Endothelial cell of umbilical vein (primary cell): ENCODE data around the gene CGNL1. TPM values are rescaled to one million over a fixed set of nuclear protein-coding genes. Genes with fewer than 3 reads are reported as not detected.

Experiments
- BruUV-seq: library from RNA; stranded (reverse); fragments of 400-500 nt; replicated peaks from 2 replicates; lab custom pipeline; 2021; lab: Mats Ljungman, UMichigan
- CTCF ChIA-PET: fragments of 300-600, 350-600 bp; sonication (Branson Sonifier 250); formaldehyde crosslinking; loops from one replicate; lab custom pipeline; 2021; ENCODE audit warnings: antibody characterized with exemption, inconsistent platforms; lab: Charles Lee
- POLR2A ChIA-PET: fragments of 300-600, 350-600 bp; sonication (Branson Sonifier 250); formaldehyde crosslinking; loops from one replicate; lab custom pipeline; 2021; ENCODE audit warnings: antibody characterized with exemption, inconsistent platforms; lab: Charles Lee
- DNase-seq: peaks from one replicate; pipeline ENCODE4 v3.0.0-alpha.2; 2011; ENCODE audit warnings: low read depth, low spot score
- FAIRE-seq: peaks from 2 replicates; lab custom pipeline; 2011; peaks lifted over from hg19 to GRCh38; lab: Jason Lieb, UNC
- H2AFZ ChIP-seq: 2 replicates; pipeline ENCODE4 v1.6.0; 2012; ENCODE audit warnings: low read depth, low read length, control low read depth, inconsistent platforms
- H3K27ac ChIP-seq: 2 replicates; pipeline ENCODE4 v1.5.1; 2011; ENCODE audit warnings: low read depth, mild to moderate bottlenecking, control low read depth, low read length, moderate library complexity; ENCODE audit not compliant: insufficient read depth
- H3K27me3 ChIP-seq, 2 experiments: 2 replicates each; pipeline versions ENCODE4 v1.6.0 to v1.6.1; 2011; ENCODE audit warnings: low read length in 2 of 2, mixed read lengths in 1 of 2; ENCODE audit not compliant: control insufficient read depth in 2 of 2, insufficient read depth in 2 of 2
- H3K36me3 ChIP-seq, 2 experiments: 2 replicates in 1 of 2; 3 replicates in 1 of 2; pipeline ENCODE4 v1.5.1; 2011; ENCODE audit warnings: low read length in 2 of 2, mild to moderate bottlenecking in 1 of 2, moderate library complexity in 1 of 2; ENCODE audit not compliant: control insufficient read depth in 2 of 2, insufficient read depth in 2 of 2; ENCODE audit errors: extremely low read depth in 1 of 2
- H3K4me1 ChIP-seq: 3 replicates; pipeline ENCODE4 v1.5.1; 2011; ENCODE audit warnings: mild to moderate bottlenecking, low read length; ENCODE audit not compliant: control insufficient read depth, insufficient read depth; ENCODE audit errors: extremely low read depth
- H3K4me2 ChIP-seq: 2 replicates; pipeline ENCODE4 v1.6.1; 2011; ENCODE audit warnings: low read length, control low read depth, mixed read lengths; ENCODE audit not compliant: insufficient read depth
- H3K4me3 ChIP-seq, 3 experiments: fragments of 200-600 bp in 1 of 3; sonication (generic), shearing (Covaris generic) in 1 of 3; replicated peaks in 1 of 3; 2 replicates each; pipeline ENCODE4 v1.5.1; 2011 to 2016; ENCODE audit warnings: control low read depth in 3 of 3, low read length in 3 of 3, mild to moderate bottlenecking in 2 of 3, inconsistent platforms in 1 of 3, low read depth in 1 of 3, moderate library complexity in 1 of 3; ENCODE audit not compliant: insufficient read depth in 1 of 3
- H3K79me2 ChIP-seq: 2 replicates; pipeline ENCODE4 v1.6.0; 2012; ENCODE audit warnings: low read length, inconsistent platforms; ENCODE audit not compliant: control insufficient read depth, insufficient read depth
- H3K9ac ChIP-seq: replicated peaks from 2 replicates; pipeline ENCODE3; 2011; ENCODE audit warnings: low read length, control low read depth; ENCODE audit not compliant: insufficient read depth; ENCODE audit errors: extremely low read depth
- H3K9me1 ChIP-seq: replicated peaks from 3 replicates; pipeline ENCODE4 v1.6.0; 2011; ENCODE audit warnings: mild to moderate bottlenecking, low read length; ENCODE audit not compliant: control insufficient read depth, insufficient read depth; ENCODE audit errors: extremely low read depth
- H3K9me3 ChIP-seq: replicated peaks from 2 replicates; pipeline ENCODE4 v1.5.1; 2012; ENCODE audit warnings: low read length, inconsistent platforms; ENCODE audit not compliant: control insufficient read depth, insufficient read depth
- H4K20me1 ChIP-seq: replicated peaks from 2 replicates; pipeline ENCODE3; 2011; ENCODE audit warnings: mild to moderate bottlenecking, low read length; ENCODE audit not compliant: control insufficient read depth, insufficient read depth; ENCODE audit errors: extremely low read depth
- EZH2 ChIP-seq: IDR thresholded peaks from 2 replicates; pipeline ENCODE4 v1.6.1; 2012; ENCODE audit warnings: borderline replicate concordance, low read depth, mild to moderate bottlenecking, moderate library complexity, low read length, inconsistent platforms; ENCODE audit not compliant: severe bottlenecking
- FOS ChIP-seq: IDR thresholded peaks from 2 replicates; pipeline ENCODE4 v1.6.1; 2011; ENCODE audit warnings: mild to moderate bottlenecking, low read length, moderate library complexity, borderline replicate concordance; ENCODE audit not compliant: insufficient read depth
- GATA2 ChIP-seq: IDR thresholded peaks from 2 replicates; pipeline ENCODE4 v1.7.0; 2011; ENCODE audit warnings: low read depth, mild to moderate bottlenecking, moderate library complexity, mixed read lengths, low read length; ENCODE audit not compliant: insufficient read length, insufficient read depth
- JUN ChIP-seq: IDR thresholded peaks from 2 replicates; pipeline ENCODE4 v1.6.1; 2011; ENCODE audit warnings: borderline replicate concordance, low read depth; ENCODE audit not compliant: insufficient read length, insufficient read depth
- MYC ChIP-seq: IDR thresholded peaks from one replicate; pipeline ENCODE4 v1.6.1; 2011; ENCODE audit warnings: mild to moderate bottlenecking, low read depth, low read length
- POLR2A ChIP-seq: IDR thresholded peaks from 2 replicates; pipeline ENCODE4 v1.6.1; 2012; ENCODE audit warnings: low read depth, mild to moderate bottlenecking, control low read depth, low read length
- POLR2AphosphoS5 ChIP-seq: IDR thresholded peaks from 2 replicates; pipeline ENCODE4 v1.6.1; 2012; ENCODE audit warnings: low read depth, mild to moderate bottlenecking, control low read depth, low read length, moderate library complexity; ENCODE audit not compliant: insufficient read depth
- dilution Hi-C: fragments of 300-500 bp; cut with MboI; formaldehyde crosslinking; loops from one replicate; pipeline ENCODE4 v1.15.0; 2019; ENCODE audit warnings: low sequenced_read_pairs; ENCODE audit not compliant: extremely low pct_ligation_motif_present
- intact Hi-C: fragments of 100-400 bp; cut with micrococcal nuclease; formaldehyde crosslinking; loops from one replicate; pipeline ENCODE4 v1.10.0; 2022
- polyA plus RNA-seq, 4 experiments: library from polyadenylated mRNA; depleted of rRNA in 3 of 4; stranded (reverse) in 3 of 4; unstranded in 1 of 4; fragments of >200 nt; gene quantifications; 2 replicates each; pipeline versions ENCODE4 v1.2.1 to v1.2.3, GENCODE V29; 2011 to 2012; ENCODE audit warnings: missing spikeins in 1 of 4
- total RNA-seq: library from RNA; stranded (reverse); gene quantifications from 2 replicates; pipeline ENCODE4 v1.2.3, GENCODE V29; 2021
- TF ChIP-seq, protein P1 (sequence below): IDR thresholded peaks from 2 replicates; pipeline ENCODE4 v1.6.1; 2011; ENCODE audit not compliant: insufficient read depth, insufficient read length
- TF ChIP-seq, protein P2 (sequence below), 2 donors: IDR thresholded peaks; 1 replicate in 1 of 2; 2 replicates in 1 of 2; pipeline ENCODE4 v1.5.1; 2011; ENCODE audit warnings: low read length in 2 of 2, mild to moderate bottlenecking in 2 of 2, moderate library complexity in 2 of 2, control low read depth in 1 of 2, inconsistent platforms in 1 of 2, low read depth in 1 of 2; ENCODE audit not compliant: insufficient read depth in 1 of 2; ENCODE audit errors: extremely low read depth in 1 of 2

CGNL1 gene
- total and polyA plus RNA-seq, 2 donors (not counting 3 experiments of a cell fraction or from before 2014, with no cell fraction given), result 6.9 to 27.1 TPM

DNA sequence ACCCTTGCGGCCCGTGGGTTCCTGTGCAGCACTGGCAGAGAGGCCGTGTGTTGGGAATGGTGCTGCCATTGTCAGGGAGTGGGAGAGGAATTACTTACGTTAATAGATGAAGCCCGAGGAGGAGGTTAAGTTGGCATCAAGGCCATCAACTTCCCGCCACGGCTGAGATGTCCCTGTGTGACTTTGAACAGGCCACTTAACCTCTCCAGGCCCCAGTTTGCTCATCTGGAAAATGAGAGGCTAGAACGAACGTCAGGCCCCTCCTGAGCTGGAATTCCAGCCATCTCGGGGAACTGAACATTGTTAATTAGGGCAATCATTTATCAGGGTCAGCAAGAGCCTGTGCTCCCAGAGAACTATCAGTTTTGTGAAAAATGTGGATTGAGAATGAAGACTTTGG is 124.0 kb downstream of the CGNL1 start:
- dilution Hi-C loops, result no loop called here
- CTCF ChIA-PET, result interaction anchor here (1.0 to 1.4 kb wide), 3 partner anchors 12 to 27 kb away, joined by 3 to 4 read pairs (median 3); no protein-coding TSS in a partner anchor
- no peak for FAIRE-seq

More for the DNA sequence above, 124.0 kb downstream of the CGNL1 start:
- Histone ChIP-seq H3K27ac (no peak overlapping the region), H3K4me1 (peaks cover 12% of the 10 kb centered on the region), H4K20me1 (no peaks in the 10 kb centered on the region), H2AFZ (no peak overlapping the region), H3K9me3 (no peaks in the 10 kb centered on the region), H3K9me1 (no peaks in the 10 kb centered on the region), H3K9ac (no peak overlapping the region), H3K4me3 (no peak overlapping the region), H3K4me2 (no peak overlapping the region), H3K79me2 (no peaks in the 10 kb centered on the region), H3K36me3 (no peaks in the 10 kb centered on the region), H3K27me3 (no peaks in the 10 kb centered on the region)
- no peak for DNase-seq
- TF ChIP-seq, protein P1, sequence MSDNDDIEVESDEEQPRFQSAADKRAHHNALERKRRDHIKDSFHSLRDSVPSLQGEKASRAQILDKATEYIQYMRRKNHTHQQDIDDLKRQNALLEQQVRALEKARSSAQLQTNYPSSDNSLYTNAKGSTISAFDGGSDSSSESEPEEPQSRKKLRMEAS, result no peak
- no peak for TF ChIP-seq EZH2
- TF ChIP-seq, protein P2, sequence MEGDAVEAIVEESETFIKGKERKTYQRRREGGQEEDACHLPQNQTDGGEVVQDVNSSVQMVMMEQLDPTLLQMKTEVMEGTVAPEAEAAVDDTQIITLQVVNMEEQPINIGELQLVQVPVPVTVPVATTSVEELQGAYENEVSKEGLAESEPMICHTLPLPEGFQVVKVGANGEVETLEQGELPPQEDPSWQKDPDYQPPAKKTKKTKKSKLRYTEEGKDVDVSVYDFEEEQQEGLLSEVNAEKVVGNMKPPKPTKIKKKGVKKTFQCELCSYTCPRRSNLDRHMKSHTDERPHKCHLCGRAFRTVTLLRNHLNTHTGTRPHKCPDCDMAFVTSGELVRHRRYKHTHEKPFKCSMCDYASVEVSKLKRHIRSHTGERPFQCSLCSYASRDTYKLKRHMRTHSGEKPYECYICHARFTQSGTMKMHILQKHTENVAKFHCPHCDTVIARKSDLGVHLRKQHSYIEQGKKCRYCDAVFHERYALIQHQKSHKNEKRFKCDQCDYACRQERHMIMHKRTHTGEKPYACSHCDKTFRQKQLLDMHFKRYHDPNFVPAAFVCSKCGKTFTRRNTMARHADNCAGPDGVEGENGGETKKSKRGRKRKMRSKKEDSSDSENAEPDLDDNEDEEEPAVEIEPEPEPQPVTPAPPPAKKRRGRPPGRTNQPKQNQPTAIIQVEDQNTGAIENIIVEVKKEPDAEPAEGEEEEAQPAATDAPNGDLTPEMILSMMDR (IDR thresholded peaks at IDR 0.05; ENCODE audit: extremely low read depth in 1 of 2, insufficient read depth in 1 of 2, low read depth in 1 of 2, low read length in 2 of 2), result no peak
- TF ChIP-seq POLR2A, result no peak
- TF ChIP-seq GATA2, result no peak
- no peak for TF ChIP-seq FOS
- TF ChIP-seq MYC, result no peak
- no peak for TF ChIP-seq JUN
- no peak for TF ChIP-seq POLR2AphosphoS5
- POLR2A ChIA-PET, result no interaction called here
- intact Hi-C loops, result no loop called here
- BruUV-seq, result no TSS peak
